Nephron (organoid): ENCODE measurements around the gene MPV17L.

Experiments used
- H3K27ac Mint-ChIP-seq, 3 experiments: 2 replicates each; pipeline ENCODE4 v1.8.0; 2020; ENCODE audit warnings: mixed read lengths in 3 of 3, mild to moderate bottlenecking in 2 of 3, moderate library complexity in 1 of 3
- H3K27me3 Mint-ChIP-seq: 2 replicates; pipeline ENCODE4 v1.8.0; 2021; ENCODE audit warnings: low read depth, mild to moderate bottlenecking, moderate library complexity, mixed read lengths
- H3K36me3 Mint-ChIP-seq: 2 replicates; pipeline ENCODE4 v1.8.0; 2020; ENCODE audit warnings: low read depth, mixed read lengths
- H3K4me1 Mint-ChIP-seq: 2 replicates; pipeline ENCODE4 v1.8.0; 2020; ENCODE audit warnings: mixed read lengths
- H3K4me3 Mint-ChIP-seq, 3 experiments: 2 replicates each; pipeline ENCODE4 v1.8.0; 2020; ENCODE audit warnings: mild to moderate bottlenecking in 3 of 3, mixed read lengths in 3 of 3, moderate library complexity in 2 of 3
- H3K9me3 Mint-ChIP-seq: 2 replicates; pipeline ENCODE4 v1.8.0; 2020; ENCODE audit warnings: mixed read lengths
- TF ChIP-seq, protein P1 (sequence below), 3 experiments: fragments of 200-600 bp; sonication (generic); IDR thresholded peaks; one replicate each; pipeline ENCODE4 v1.5.0; 2021; ENCODE audit warnings: antibody characterized with exemption in 3 of 3; ENCODE audit not compliant: unreplicated experiment in 3 of 3

MPV17L gene

GRCh38 chr16:15457400-15457799 is 61.8 kb downstream of the MPV17L start:
- Mint-ChIP-seq H3K27me3 (no peaks in the 10 kb centered on the region), H3K36me3 (peaks cover 6% of the 10 kb centered on the region), H3K4me3 (no peak overlapping the region), H3K4me1 (no peaks in the 10 kb centered on the region), H3K27ac (no peak overlapping the region), H3K9me3 (no peaks in the 10 kb centered on the region)
- TF ChIP-seq, protein P1, sequence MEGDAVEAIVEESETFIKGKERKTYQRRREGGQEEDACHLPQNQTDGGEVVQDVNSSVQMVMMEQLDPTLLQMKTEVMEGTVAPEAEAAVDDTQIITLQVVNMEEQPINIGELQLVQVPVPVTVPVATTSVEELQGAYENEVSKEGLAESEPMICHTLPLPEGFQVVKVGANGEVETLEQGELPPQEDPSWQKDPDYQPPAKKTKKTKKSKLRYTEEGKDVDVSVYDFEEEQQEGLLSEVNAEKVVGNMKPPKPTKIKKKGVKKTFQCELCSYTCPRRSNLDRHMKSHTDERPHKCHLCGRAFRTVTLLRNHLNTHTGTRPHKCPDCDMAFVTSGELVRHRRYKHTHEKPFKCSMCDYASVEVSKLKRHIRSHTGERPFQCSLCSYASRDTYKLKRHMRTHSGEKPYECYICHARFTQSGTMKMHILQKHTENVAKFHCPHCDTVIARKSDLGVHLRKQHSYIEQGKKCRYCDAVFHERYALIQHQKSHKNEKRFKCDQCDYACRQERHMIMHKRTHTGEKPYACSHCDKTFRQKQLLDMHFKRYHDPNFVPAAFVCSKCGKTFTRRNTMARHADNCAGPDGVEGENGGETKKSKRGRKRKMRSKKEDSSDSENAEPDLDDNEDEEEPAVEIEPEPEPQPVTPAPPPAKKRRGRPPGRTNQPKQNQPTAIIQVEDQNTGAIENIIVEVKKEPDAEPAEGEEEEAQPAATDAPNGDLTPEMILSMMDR (IDR thresholded peaks at IDR 0.05; ENCODE audit: unreplicated experiment in 3 of 3): no peak

DNA sequence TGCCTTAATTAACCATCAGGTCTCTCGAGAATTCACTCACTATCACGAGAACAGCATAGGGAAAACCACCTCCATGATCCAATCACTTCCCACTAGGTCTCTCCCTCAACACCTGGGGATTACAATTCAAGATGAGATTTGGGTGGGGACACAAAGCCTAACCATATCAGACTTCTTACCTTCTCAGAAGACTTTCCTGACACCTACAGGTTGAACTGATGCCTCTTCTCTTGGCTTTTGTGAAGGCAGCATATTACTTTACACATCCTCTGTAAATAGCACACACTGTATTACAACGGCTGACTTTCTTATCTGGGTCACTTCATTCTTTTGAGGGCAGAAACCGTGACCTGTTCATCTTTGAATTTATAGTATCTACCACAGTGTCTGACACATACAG is 62.4 kb downstream of the MPV17L start:
- H3K27me3 Mint-ChIP-seq: no peaks in the 10 kb centered on the region
- no peaks in the 10 kb centered on the region for H3K9me3 Mint-ChIP-seq
- TF ChIP-seq, protein P1 (IDR thresholded peaks at IDR 0.05; ENCODE audit: unreplicated experiment in 3 of 3): no peak

DNA sequence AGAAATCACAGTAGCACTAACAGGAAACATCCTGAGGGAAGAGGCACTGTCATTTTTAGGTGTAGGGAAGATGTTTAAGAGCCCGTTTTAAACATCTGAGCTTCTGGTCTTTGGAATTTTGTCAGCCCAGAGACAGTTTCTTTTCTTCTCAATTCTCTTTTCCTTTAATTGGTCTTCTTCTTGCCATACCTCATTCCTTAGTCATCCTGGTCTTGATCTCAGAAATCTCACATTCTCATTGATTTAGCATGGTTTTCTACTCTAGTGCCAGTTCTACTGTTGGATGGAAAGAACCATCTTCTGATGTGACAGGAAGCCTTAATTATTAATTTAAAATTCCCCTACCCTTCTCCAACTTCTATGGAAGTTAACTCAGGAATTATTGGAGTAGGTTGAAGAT is 64.2 kb downstream of the MPV17L start:
- no peak overlapping the region for H3K27ac Mint-ChIP-seq
- H3K4me1 Mint-ChIP-seq: no peaks in the 10 kb centered on the region
- peaks cover 6% of the 10 kb centered on the region for H3K36me3 Mint-ChIP-seq
- TF ChIP-seq, protein P1 (IDR thresholded peaks at IDR 0.05; ENCODE audit: unreplicated experiment in 3 of 3): no peak
- no peaks in the 10 kb centered on the region for H3K9me3 Mint-ChIP-seq
- H3K27me3 Mint-ChIP-seq: no peaks in the 10 kb centered on the region
- H3K4me3 Mint-ChIP-seq: no peak overlapping the region

More for the DNA sequence above, 62.4 kb downstream of the MPV17L start:
- H3K4me1 Mint-ChIP-seq: no peaks in the 10 kb centered on the region
- no peak overlapping the region for H3K27ac Mint-ChIP-seq
- no peak overlapping the region for H3K4me3 Mint-ChIP-seq
- peaks cover 6% of the 10 kb centered on the region for H3K36me3 Mint-ChIP-seq

DNA sequence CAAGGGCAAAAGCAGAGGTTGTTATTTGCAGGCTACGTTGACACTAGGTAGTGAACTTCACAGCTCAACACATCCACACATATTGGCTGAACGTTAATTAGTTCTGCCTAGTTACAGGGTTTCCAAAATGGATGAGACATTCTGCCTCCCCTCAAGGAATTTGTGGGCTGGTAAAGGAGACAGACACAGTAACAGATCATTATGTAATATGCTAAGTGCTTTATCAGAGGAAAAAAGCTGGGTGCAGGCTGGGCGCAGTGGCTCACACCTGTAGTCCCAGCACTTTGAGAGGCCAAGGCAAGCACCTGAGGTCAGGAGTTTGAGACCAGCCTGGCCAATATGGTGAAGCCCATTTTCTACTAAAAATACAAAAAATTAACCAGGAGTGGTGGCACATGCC is 65.0 kb downstream of the MPV17L start:
- Mint-ChIP-seq H3K9me3 (no peaks in the 10 kb centered on the region), H3K27ac (no peak overlapping the region), H3K4me3 (no peak overlapping the region), H3K36me3 (peaks cover 6% of the 10 kb centered on the region), H3K4me1 (no peaks in the 10 kb centered on the region), H3K27me3 (no peaks in the 10 kb centered on the region)
- TF ChIP-seq, protein P1 (IDR thresholded peaks at IDR 0.05; ENCODE audit: unreplicated experiment in 3 of 3): no peak

- H3K4me3 Mint-ChIP-seq: no peak overlapping the region
- H3K27me3 Mint-ChIP-seq: no peaks in the 10 kb centered on the region
Observed at GRCh38 chr16:15461376-15461775, 65.8 kb downstream of the MPV17L start.

More at GRCh38 chr16:15461376-15461775, 65.8 kb downstream of the MPV17L start:
- H3K27ac Mint-ChIP-seq: no peak overlapping the region
- H3K9me3 Mint-ChIP-seq: peaks cover 4% of the 10 kb centered on the region
- peaks cover 6% of the 10 kb centered on the region for H3K36me3 Mint-ChIP-seq
- TF ChIP-seq, protein P1 (IDR thresholded peaks at IDR 0.05; ENCODE audit: unreplicated experiment in 3 of 3): no peak
- H3K4me1 Mint-ChIP-seq: no peaks in the 10 kb centered on the region
